Left hindlimb (tissue), 1 donor: ENCODE results near the gene XRN1.
"Not testable (repeated sequence)": the region's sequence is repeated elsewhere in the genome, so short reads cannot be mapped to it uniquely, and the experiment has no call there.

ENCODE experiments used
- DNase-seq: peaks from one replicate; pipeline ENCODE4 v3.0.0-alpha.2; 2018

XRN1 gene

GRCh38 chr3:142433110-142433509, 14.7 kb downstream of the XRN1 start:
- no peak for DNase-seq

- DNase-seq: no peak
Measured at GRCh38 chr3:142429582-142429981, 18.3 kb downstream of the XRN1 start.

GRCh38 chr3:142424754-142425153, 23.1 kb downstream of the XRN1 start:
- no peak for DNase-seq

GRCh38 chr3:142418926-142419592, 28.8 kb downstream of the XRN1 start:
- no peak for DNase-seq

GRCh38 chr3:142417302-142417701, 30.5 kb downstream of the XRN1 start:
- DNase-seq: no peak

GRCh38 chr3:142400537-142400936, 47.3 kb downstream of the XRN1 start:
- DNase-seq: not testable (repeated sequence)

GRCh38 chr3:142394921-142395622, 52.8 kb downstream of the XRN1 start:
- no peak for DNase-seq

GRCh38 chr3:142385078-142385477, 62.8 kb downstream of the XRN1 start:
- DNase-seq: no peak

GRCh38 chr3:142374687-142375086, 73.2 kb downstream of the XRN1 start:
- DNase-seq: no peak

GRCh38 chr3:142369576-142369975, 78.3 kb downstream of the XRN1 start:
- DNase-seq: not testable (repeated sequence)

- no peak for DNase-seq
Measured at GRCh38 chr3:142366434-142366833, 81.4 kb downstream of the XRN1 start.

GRCh38 chr3:142363936-142364467, 83.8 kb downstream of the XRN1 start:
- no peak for DNase-seq

GRCh38 chr3:142363433-142363832, 84.4 kb downstream of the XRN1 start:
- not testable (repeated sequence) for DNase-seq

- DNase-seq: no peak
Measured at GRCh38 chr3:142359367-142359766, 88.5 kb downstream of the XRN1 start.

- no peak for DNase-seq
Measured at GRCh38 chr3:142356818-142357217, 91.0 kb downstream of the XRN1 start.

GRCh38 chr3:142355692-142356091, 92.1 kb downstream of the XRN1 start:
- no peak for DNase-seq

GRCh38 chr3:142354076-142354475, 93.8 kb downstream of the XRN1 start:
- no peak for DNase-seq

- no peak for DNase-seq
Measured at GRCh38 chr3:142353571-142353970, 94.3 kb downstream of the XRN1 start.

GRCh38 chr3:142352698-142353097, 95.1 kb downstream of the XRN1 start:
- DNase-seq: not testable (repeated sequence)

- DNase-seq: no peak
Measured at GRCh38 chr3:142348460-142348859, 99.4 kb downstream of the XRN1 start.

- DNase-seq: no peak
Measured at GRCh38 chr3:142337994-142338393, 109.8 kb downstream of the XRN1 start.

GRCh38 chr3:142332390-142332789, 115.4 kb downstream of the XRN1 start:
- DNase-seq: no peak

- DNase-seq: not testable (repeated sequence)
Measured at GRCh38 chr3:142324275-142324953, 123.4 kb downstream of the XRN1 start.

- DNase-seq: no peak
Measured at GRCh38 chr3:142319912-142320311, 127.9 kb downstream of the XRN1 start.
